ENCODE results near the gene GFOD1. TPM values are rescaled to one million over a fixed set of nuclear protein-coding genes. Genes with fewer than 3 reads are reported as not detected.
A peak's percentile ranks its signal among the peaks of the same experiment; 100 is the strongest.

GFOD1 gene
- 4.3 and 4.7 TPM in 2 replicates for total RNA-seq (2014; rRNA removed; shearing (Covaris generic))

GRCh38 chr6:13487122-13488014 is at the start of gene GFOD1:
Gene GFOD1 (minus strand): TSS chr6:13487600. CDS start chr6:13486890, 710 bp downstream.
- DNase-seq (ENCODE audit: low read depth), result peak; percentile 89

- DNase-seq (ENCODE audit: low read depth), result no peak
Observed at GRCh38 chr6:13536796-13537526, 49.6 kb upstream of the GFOD1 start.

- DNase-seq (ENCODE audit: low read depth), result no peak
Observed at GRCh38 chr6:13535306-13535705, 47.9 kb upstream of the GFOD1 start.

- no peak for DNase-seq (ENCODE audit: low read depth)
Observed at GRCh38 chr6:13534536-13534935, 47.1 kb upstream of the GFOD1 start.

- DNase-seq (ENCODE audit: low read depth), result no peak
Observed at GRCh38 chr6:13531956-13532355, 44.6 kb upstream of the GFOD1 start.

- DNase-seq (ENCODE audit: low read depth), result no peak
Observed at GRCh38 chr6:13528777-13529343, 41.5 kb upstream of the GFOD1 start.

- no peak for DNase-seq (ENCODE audit: low read depth)
Observed at GRCh38 chr6:13528232-13528631, 40.8 kb upstream of the GFOD1 start.

GRCh38 chr6:13527671-13528056 is 40.3 kb upstream of the GFOD1 start:
- no peak for DNase-seq (ENCODE audit: low read depth)

GRCh38 chr6:13526727-13527670 is 39.6 kb upstream of the GFOD1 start:
- peak; percentile 37 for DNase-seq (ENCODE audit: low read depth)

- no peak for DNase-seq (ENCODE audit: low read depth)
Observed at GRCh38 chr6:13526357-13526726, 38.9 kb upstream of the GFOD1 start.

- no peak for DNase-seq (ENCODE audit: low read depth)
Observed at GRCh38 chr6:13524801-13525508, 37.6 kb upstream of the GFOD1 start.

GRCh38 chr6:13523826-13524622 is 36.6 kb upstream of the GFOD1 start:
- peak; percentile 44 for DNase-seq (ENCODE audit: low read depth)

- DNase-seq (ENCODE audit: low read depth), result peak; percentile 58
Observed at GRCh38 chr6:13522656-13523055, 35.3 kb upstream of the GFOD1 start.

- no peak for DNase-seq (ENCODE audit: low read depth)
Observed at GRCh38 chr6:13519839-13520238, 32.4 kb upstream of the GFOD1 start.

GRCh38 chr6:13517116-13517515 is 29.7 kb upstream of the GFOD1 start:
- no peak for DNase-seq (ENCODE audit: low read depth)

- no peak for DNase-seq (ENCODE audit: low read depth)
Observed at GRCh38 chr6:13515912-13516311, 28.5 kb upstream of the GFOD1 start.

GRCh38 chr6:13513626-13514502 is 26.5 kb upstream of the GFOD1 start:
- peak; percentile 57 for DNase-seq (ENCODE audit: low read depth)

- DNase-seq (ENCODE audit: low read depth), result no peak
Observed at GRCh38 chr6:13512900-13513299, 25.5 kb upstream of the GFOD1 start.

All from M059J (cell line).